ENCODE results near the gene OR2S2. TPM values are rescaled to one million over a fixed set of nuclear protein-coding genes. Genes with fewer than 3 reads are reported as not detected.
"Not testable (repeated sequence)": the region's sequence is repeated elsewhere in the genome, so short reads cannot be mapped to it uniquely, and the experiment has no call there.

OR2S2 gene
- total and polyA plus RNA-seq, 5 donors = not detected

- ATAC-seq = no peak
- Histone ChIP-seq H3K4me1 (ENCODE audit: control insufficient read depth, insufficient read depth, low read length) (peaks cover 8% of the 10 kb centered on the region), H3K27me3 (ENCODE audit: control insufficient read depth, insufficient read depth) (no peaks in the 10 kb centered on the region), H3K9me3 (ENCODE audit: control insufficient read depth, low read length) (no peaks in the 10 kb centered on the region), H3K4me3 (ENCODE audit: low read length) (no peak overlapping the region), H3K27ac (ENCODE audit: low read length) (peak overlapping the region; percentile 51)
- no peak for DNase-seq
- intact Hi-C loops (cut with DNase I) = loop anchor here in 3 of 4 donors (2.0 to 5.0 kb wide), 2 partner anchors 41 to 42 kb away; no protein-coding TSS in a partner anchor
- WGBS = 82% methylated on average over 3 of the region's 3 CpGs
These were observed 13.8 kb downstream of the OR2S2 start for GRCh38 chr9:35944173-35944572.

GRCh38 chr9:35942286-35942685, 15.7 kb downstream of the OR2S2 start:
- intact Hi-C loops (cut with DNase I) = loop anchor here in 1 of 4 donors (5.0 kb wide), 1 partner anchor 40 kb away; no protein-coding TSS in a partner anchor
- ATAC-seq (no peak), DNase-seq (no peak)
- H3K27ac ChIP-seq (ENCODE audit: low read length) = no peak overlapping the region
- no peaks in the 10 kb centered on the region for H3K9me3 ChIP-seq (ENCODE audit: control insufficient read depth, low read length)
- no peaks in the 10 kb centered on the region for H3K27me3 ChIP-seq (ENCODE audit: control insufficient read depth, insufficient read depth)
- peaks cover 4% of the 10 kb centered on the region for H3K4me1 ChIP-seq (ENCODE audit: control insufficient read depth, insufficient read depth, low read length)
- H3K4me3 ChIP-seq (ENCODE audit: low read length) = no peak overlapping the region
- 84% methylated on average over 5 of the region's 5 CpGs for WGBS

DNA sequence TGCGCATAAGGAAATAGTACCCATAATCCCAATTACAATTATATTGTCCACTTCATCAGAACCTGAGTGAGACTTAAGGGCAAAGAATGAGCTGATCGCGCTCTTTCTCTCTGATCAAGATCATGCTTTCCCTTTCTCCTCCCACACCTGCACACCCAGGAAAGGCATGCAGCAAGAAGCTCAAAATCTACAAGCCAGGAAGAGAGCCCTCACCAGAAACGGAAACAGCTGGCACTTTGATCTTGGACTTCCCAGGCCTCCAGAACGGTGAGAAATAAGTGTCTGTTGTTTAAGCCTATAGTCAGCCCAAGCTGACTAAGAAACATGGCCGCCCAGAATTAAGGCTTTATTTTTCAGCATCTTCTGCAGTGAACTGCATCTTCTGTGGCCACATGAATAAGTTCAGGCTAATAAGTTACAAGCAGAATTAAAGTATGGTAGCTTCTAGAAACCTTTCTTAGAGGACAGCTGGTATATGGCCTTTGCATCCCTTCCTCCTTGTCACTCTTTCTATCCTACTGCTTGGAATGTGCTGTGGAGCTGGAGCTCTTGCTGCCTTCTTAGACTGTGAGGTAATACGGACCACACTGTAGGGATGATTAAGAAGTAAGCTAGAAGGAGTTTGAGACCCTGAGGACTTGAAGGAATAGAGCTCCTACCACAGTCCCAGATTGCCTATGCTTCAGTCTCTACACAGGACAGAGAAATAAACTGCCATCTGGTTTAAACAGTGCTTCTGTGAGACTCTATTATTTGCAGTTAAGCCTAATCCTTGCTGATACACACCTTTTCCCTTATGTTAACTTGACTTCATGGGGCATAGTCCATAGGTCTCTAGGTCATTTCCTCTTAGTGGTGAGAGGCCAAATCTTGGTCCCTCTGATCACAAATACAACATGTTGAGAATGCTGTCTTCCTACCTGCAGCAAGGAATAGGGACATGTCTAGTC, 17.2 kb downstream of the OR2S2 start:
- Histone ChIP-seq H3K4me3 (ENCODE audit: low read length) (no peak overlapping the region), H3K4me1 (ENCODE audit: control insufficient read depth, insufficient read depth, low read length) (peaks cover 4% of the 10 kb centered on the region), H3K27me3 (ENCODE audit: control insufficient read depth, insufficient read depth) (no peaks in the 10 kb centered on the region), H3K9me3 (ENCODE audit: control insufficient read depth, low read length) (no peaks in the 10 kb centered on the region), H3K27ac (ENCODE audit: low read length) (no peak overlapping the region)
- WGBS = 66% methylated on average over 7 of the region's 7 CpGs
- intact Hi-C loops (cut with DNase I) = loop anchor here in 1 of 4 donors (5.0 kb wide), 1 partner anchor 38 kb away; no protein-coding TSS in a partner anchor
- ATAC-seq = no peak
- no peak for DNase-seq

DNA sequence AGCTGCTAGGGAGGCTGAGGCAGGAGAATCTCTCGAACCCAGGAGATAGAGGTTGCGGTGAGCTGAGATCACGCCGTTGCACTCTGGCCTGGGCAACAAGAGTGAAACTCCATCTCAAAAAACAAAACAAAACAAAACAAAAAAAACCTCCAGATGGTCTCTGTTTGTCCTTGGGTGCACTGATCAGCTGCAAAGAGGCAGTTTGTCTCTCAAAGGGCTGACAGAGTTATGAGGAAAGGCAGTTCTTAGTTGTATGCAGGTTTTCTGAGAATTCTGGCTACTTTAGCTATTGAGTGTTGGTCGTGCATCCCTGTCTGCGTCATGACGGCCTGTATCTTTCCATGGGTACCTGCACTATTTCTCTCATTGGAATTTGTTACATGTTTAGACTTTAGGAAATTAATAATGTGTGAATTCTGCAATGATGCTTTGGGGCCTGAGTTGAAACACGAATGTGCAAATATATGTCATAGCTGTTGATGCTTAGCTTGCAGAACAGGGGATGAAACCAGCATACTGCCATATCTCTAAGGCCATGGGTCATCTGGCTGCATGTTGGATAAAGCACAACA, 18.2 kb downstream of the OR2S2 start:
- no peak overlapping the region for H3K27ac ChIP-seq (ENCODE audit: low read length)
- 92% methylated on average over 8 of the region's 8 CpGs for WGBS

GRCh38 chr9:35938474-35939356, 19.2 kb downstream of the OR2S2 start:
- no peak overlapping the region for H3K4me3 ChIP-seq (ENCODE audit: low read length)
- no peaks in the 10 kb centered on the region for H3K9me3 ChIP-seq (ENCODE audit: control insufficient read depth, low read length)
- no peaks in the 10 kb centered on the region for H3K4me1 ChIP-seq (ENCODE audit: control insufficient read depth, insufficient read depth, low read length)
- no peak for DNase-seq
- 81% methylated on average over 10 of the region's 10 CpGs for WGBS
- peak; percentile 32 to 86 for ATAC-seq
- H3K27me3 ChIP-seq (ENCODE audit: control insufficient read depth, insufficient read depth) = no peaks in the 10 kb centered on the region
- no peak overlapping the region for H3K27ac ChIP-seq (ENCODE audit: low read length)
- intact Hi-C loops (cut with DNase I) = no loop called here

More for the DNA sequence above, 18.2 kb downstream of the OR2S2 start:
- intact Hi-C loops (cut with DNase I) = loop anchor here in 1 of 4 donors (5.0 kb wide), 1 partner anchor 37 kb away; no protein-coding TSS in a partner anchor
- Histone ChIP-seq H3K4me3 (ENCODE audit: low read length) (no peak overlapping the region), H3K9me3 (ENCODE audit: control insufficient read depth, low read length) (no peaks in the 10 kb centered on the region), H3K27me3 (ENCODE audit: control insufficient read depth, insufficient read depth) (no peaks in the 10 kb centered on the region), H3K4me1 (ENCODE audit: control insufficient read depth, insufficient read depth, low read length) (no peaks in the 10 kb centered on the region)
- DNase-seq (no peak), ATAC-seq (no peak)

- ATAC-seq = no peak
- intact Hi-C loops (cut with DNase I) = no loop called here
- no peak overlapping the region for H3K27ac ChIP-seq (ENCODE audit: low read length)
- no peak overlapping the region for H3K4me3 ChIP-seq (ENCODE audit: low read length)
- no peaks in the 10 kb centered on the region for H3K4me1 ChIP-seq (ENCODE audit: control insufficient read depth, insufficient read depth, low read length)
- no peak for DNase-seq
- 67% methylated on average over 2 of the region's 2 CpGs for WGBS
- H3K27me3 ChIP-seq (ENCODE audit: control insufficient read depth, insufficient read depth) = no peaks in the 10 kb centered on the region
- H3K9me3 ChIP-seq (ENCODE audit: control insufficient read depth, low read length) = no peaks in the 10 kb centered on the region
These were observed 20.7 kb downstream of the OR2S2 start for GRCh38 chr9:35937227-35937626.

DNA sequence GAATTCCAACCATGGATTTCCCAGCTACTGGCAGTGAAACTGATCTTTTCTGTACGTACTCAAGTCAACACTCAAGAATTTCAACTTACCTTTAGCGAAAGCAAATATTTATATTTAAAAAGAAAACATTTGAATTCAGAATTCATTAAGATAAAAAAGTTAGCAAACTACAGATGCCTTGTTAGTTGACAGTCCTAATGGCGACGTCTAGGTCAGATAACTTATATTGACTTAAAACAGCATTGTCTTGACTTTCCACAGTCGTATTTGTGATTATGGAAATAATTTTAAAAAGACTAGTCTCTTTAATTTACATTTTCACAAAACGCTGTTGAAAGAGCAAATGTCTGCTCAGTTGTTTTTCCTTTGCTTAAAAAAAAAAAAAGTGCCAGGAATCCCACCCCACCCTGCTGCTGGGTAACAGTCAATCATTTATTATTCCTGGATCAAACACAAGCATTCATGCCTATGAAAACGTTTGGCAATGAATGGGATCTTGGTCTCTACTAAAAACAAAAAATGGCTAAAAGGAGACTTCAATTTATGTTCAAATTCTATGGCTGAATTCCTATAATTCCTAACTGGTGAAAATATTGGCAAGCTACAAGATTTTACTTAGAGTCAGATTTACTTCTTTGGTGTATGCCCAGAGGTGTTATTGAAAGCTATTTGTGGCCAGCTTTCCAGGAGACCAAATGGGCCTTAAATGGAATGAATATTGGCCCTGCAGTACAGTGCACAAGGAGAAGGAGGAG, 22.0 kb downstream of the OR2S2 start:
- ATAC-seq = peak; percentile 55 to 70

DNA sequence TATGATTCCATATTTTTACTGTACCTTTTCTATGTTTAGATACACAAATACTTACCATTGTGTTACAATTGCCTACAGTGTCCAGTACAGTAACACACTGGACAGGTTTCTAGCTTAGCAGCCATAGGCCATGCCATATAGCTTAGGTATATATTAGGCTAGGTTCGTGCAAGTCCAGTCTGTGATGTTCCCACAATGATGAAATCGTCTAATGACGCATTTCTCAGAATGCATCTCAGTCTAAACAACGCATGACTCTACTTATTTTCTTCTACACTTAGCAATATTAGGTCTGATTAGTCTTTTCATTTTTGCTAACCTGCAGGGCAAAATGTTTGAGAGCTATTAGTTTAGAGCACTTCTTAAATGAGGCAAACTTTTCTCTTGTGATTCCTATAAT, 22.7 kb downstream of the OR2S2 start:
- ATAC-seq (no peak), DNase-seq (no peak)
- Histone ChIP-seq H3K27me3 (ENCODE audit: control insufficient read depth, insufficient read depth) (no peaks in the 10 kb centered on the region), H3K4me3 (ENCODE audit: low read length) (no peak overlapping the region), H3K9me3 (ENCODE audit: control insufficient read depth, low read length) (no peaks in the 10 kb centered on the region), H3K4me1 (ENCODE audit: control insufficient read depth, insufficient read depth, low read length) (no peaks in the 10 kb centered on the region), H3K27ac (ENCODE audit: low read length) (no peak overlapping the region)
- intact Hi-C loops (cut with DNase I) = no loop called here
- WGBS = 95% methylated on average over 4 of the region's 4 CpGs

More for the DNA sequence above, 22.0 kb downstream of the OR2S2 start:
- 49% methylated on average over 7 of the region's 7 CpGs for WGBS
- Histone ChIP-seq H3K27me3 (ENCODE audit: control insufficient read depth, insufficient read depth) (no peaks in the 10 kb centered on the region), H3K4me1 (ENCODE audit: control insufficient read depth, insufficient read depth, low read length) (no peaks in the 10 kb centered on the region), H3K9me3 (ENCODE audit: control insufficient read depth, low read length) (no peaks in the 10 kb centered on the region), H3K4me3 (ENCODE audit: low read length) (no peak overlapping the region), H3K27ac (ENCODE audit: low read length) (no peak overlapping the region)
- intact Hi-C loops (cut with DNase I) = no loop called here
- DNase-seq = no peak

DNA sequence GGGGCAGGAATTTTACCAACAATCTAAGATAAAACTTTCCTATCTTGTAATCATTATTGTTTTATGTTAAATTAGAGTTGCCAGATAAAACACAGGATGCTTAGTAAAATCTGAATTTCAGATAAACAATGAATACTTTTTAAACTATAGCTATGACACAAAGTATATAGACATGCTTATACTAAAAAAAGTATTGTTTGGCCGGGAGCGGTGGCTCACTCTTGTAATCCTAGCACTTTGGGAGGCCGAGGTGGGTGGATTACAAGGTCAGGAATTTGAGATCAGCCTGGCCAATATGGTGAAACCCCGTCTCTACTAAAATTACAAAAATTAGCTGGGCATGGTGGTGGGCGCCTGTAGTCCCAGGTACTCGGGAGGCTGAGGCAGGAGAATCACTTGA, 23.9 kb downstream of the OR2S2 start:
- H3K4me1 ChIP-seq (ENCODE audit: control insufficient read depth, insufficient read depth, low read length); intact Hi-C loops (cut with DNase I); H3K9me3 ChIP-seq (ENCODE audit: control insufficient read depth, low read length); ATAC-seq; H3K4me3 ChIP-seq (ENCODE audit: low read length); H3K27me3 ChIP-seq (ENCODE audit: control insufficient read depth, insufficient read depth); DNase-seq; H3K27ac ChIP-seq (ENCODE audit: low read length): not testable (repeated sequence)
- 89% methylated on average over 6 of the region's 6 CpGs for WGBS

DNA sequence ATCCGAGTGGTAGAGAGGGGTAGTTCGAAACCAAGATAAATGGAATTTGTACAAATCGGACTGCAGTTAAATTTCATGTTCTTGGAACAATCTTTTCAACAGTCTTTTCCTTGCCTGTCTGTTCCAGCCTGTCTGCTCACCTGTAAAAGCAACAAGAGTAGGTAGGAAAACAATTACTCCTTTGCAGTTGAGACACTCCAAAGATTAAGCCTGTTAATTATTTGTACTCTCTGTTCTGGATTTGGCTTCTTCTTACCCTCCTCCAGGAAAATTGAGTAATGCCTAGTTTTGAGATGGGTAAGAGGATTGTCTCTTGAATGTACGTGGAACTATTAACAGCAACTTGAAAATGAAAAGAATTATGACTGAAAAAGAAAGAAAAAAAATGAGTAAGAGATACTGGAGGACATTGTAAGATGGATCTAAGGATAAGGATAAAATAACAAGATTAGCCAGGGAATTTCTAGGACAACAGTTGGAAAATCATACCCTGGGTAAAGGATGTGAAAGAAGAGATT, 24.3 kb downstream of the OR2S2 start:
- intact Hi-C loops (cut with DNase I) = no loop called here
- H3K9me3 ChIP-seq (ENCODE audit: control insufficient read depth, low read length) = no peaks in the 10 kb centered on the region
- no peak for DNase-seq
- ATAC-seq = no peak
- no peak overlapping the region for H3K4me3 ChIP-seq (ENCODE audit: low read length)
- no peak overlapping the region for H3K27ac ChIP-seq (ENCODE audit: low read length)
- peaks cover 3% of the 10 kb centered on the region for H3K4me1 ChIP-seq (ENCODE audit: control insufficient read depth, insufficient read depth, low read length)
- no peaks in the 10 kb centered on the region for H3K27me3 ChIP-seq (ENCODE audit: control insufficient read depth, insufficient read depth)
- WGBS = 82% methylated on average over 4 of the region's 4 CpGs
